ENCODE data around the gene SLC6A16. TPM values are rescaled to one million over a fixed set of nuclear protein-coding genes. Genes with fewer than 3 reads are reported as not detected.
"Not testable (repeated sequence)": the region's sequence is repeated elsewhere in the genome, so short reads cannot be mapped to it uniquely, and the experiment has no call there.

Gene SLC6A16
- total and polyA plus RNA-seq, 12 donors = 0.17 to 3.5 (median 1.1) TPM; not detected in 1

- H3K27ac ChIP-seq = no peak overlapping the region
- no peaks in the 10 kb centered on the region for H3K9me3 ChIP-seq (replicated peaks in 1 of 3)
- WGBS, 4 donors = 74 to 85% (median 78%) methylated on average over 14 of the region's 14 CpGs
- H3K27me3 ChIP-seq = no peaks in the 10 kb centered on the region
- H3K36me3 ChIP-seq (replicated peaks in 1 of 2) = no peaks in the 10 kb centered on the region
- H3K4me3 ChIP-seq = peak overlapping the region in 1 of 4 donors; percentile 41
- TF ChIP-seq CTCF (IDR thresholded peaks at IDR 0.05) (no peak), POLR2A (IDR thresholded peaks at IDR 0.05) (no peak)
- H3K4me1 ChIP-seq (replicated peaks in 1 of 2) = peaks cover 6 to 13% of the 10 kb centered on the region in 2 donors
- intact Hi-C loops (cut with DNase I) = no loop called here
- DNase-seq = peak in 2 of 7 donors; percentile 15 to 16
Measured at GRCh38 chr19:49335784-49336481, 10.9 kb upstream of the SLC6A16 start.

GRCh38 chr19:49335071-49335783 lies 10.2 kb upstream of the SLC6A16 start, which contains the start of gene CD37:
TSS of gene CD37 (plus strand) at chr19:49335406. CDS start at chr19:49335541, 135 bp downstream.
- peak in 2 of 7 donors; percentile 14 to 53 for DNase-seq
- TF ChIP-seq CTCF (IDR thresholded peaks at IDR 0.05) (no peak), POLR2A (IDR thresholded peaks at IDR 0.05) (no peak)
- no peaks in the 10 kb centered on the region for H3K36me3 ChIP-seq (replicated peaks in 1 of 2)
- 61 to 77% (median 69%) methylated on average over 13 of the region's 13 CpGs for WGBS, 4 donors
- H3K9me3 ChIP-seq (replicated peaks in 1 of 3) = no peaks in the 10 kb centered on the region
- peak within 1 kb of the TSS in 1 of 4 donors; percentile 41 for H3K4me3 ChIP-seq
- intact Hi-C loops (cut with DNase I) = no loop called here
- H3K27ac ChIP-seq = no peak within 1 kb of the TSS
- H3K27me3 ChIP-seq = no peaks in the 10 kb centered on the region
- H3K4me1 ChIP-seq (replicated peaks in 1 of 2) = peaks cover 6 to 8% of the 10 kb centered on the region in 2 donors

- Histone ChIP-seq H3K27ac (no peak overlapping the region), H3K4me1 (replicated peaks in 1 of 2) (peaks cover 0 to 4% of the 10 kb centered on the region in 2 donors), H3K4me3 (no peak overlapping the region), H3K27me3 (no peaks in the 10 kb centered on the region), H3K36me3 (replicated peaks in 1 of 2) (no peaks in the 10 kb centered on the region), H3K9me3 (replicated peaks in 1 of 3) (no peaks in the 10 kb centered on the region)
- WGBS, 4 donors = 45 to 64% (median 57%) methylated on average over 1 to 8 of the region's 8 CpGs
- intact Hi-C loops (cut with DNase I) = no loop called here
- DNase-seq = peak in 1 of 7 donors; percentile 50
- TF ChIP-seq CTCF (IDR thresholded peaks at IDR 0.05) (no peak), POLR2A (IDR thresholded peaks at IDR 0.05) (no peak)
Measured at GRCh38 chr19:49333811-49334288, 8.9 kb upstream of the SLC6A16 start.

GRCh38 chr19:49333418-49333805 lies 8.4 kb upstream of the SLC6A16 start:
- WGBS, 4 donors = 59 to 77% (median 65%) methylated on average over 3 of the region's 3 CpGs
- H3K27me3 ChIP-seq = no peaks in the 10 kb centered on the region
- H3K4me3 ChIP-seq = no peak overlapping the region
- no peak overlapping the region for H3K27ac ChIP-seq
- intact Hi-C loops (cut with DNase I) = no loop called here
- peak in 1 of 7 donors; percentile 41 for DNase-seq
- H3K36me3 ChIP-seq (replicated peaks in 1 of 2) = no peaks in the 10 kb centered on the region
- peaks cover 0 to 2% of the 10 kb centered on the region in 2 donors for H3K4me1 ChIP-seq (replicated peaks in 1 of 2)
- no peaks in the 10 kb centered on the region for H3K9me3 ChIP-seq (replicated peaks in 1 of 3)
- TF ChIP-seq POLR2A (IDR thresholded peaks at IDR 0.05) (no peak), CTCF (IDR thresholded peaks at IDR 0.05) (no peak)

GRCh38 chr19:49332691-49333417 lies 7.9 kb upstream of the SLC6A16 start:
- WGBS, 4 donors = 87 to 88% (median 87%) methylated on average over 12 to 13 of the region's 13 CpGs

More at GRCh38 chr19:49332691-49333417, 7.9 kb upstream of the SLC6A16 start:
- peak in 1 of 7 donors; percentile 17 for DNase-seq
- H3K36me3 ChIP-seq (replicated peaks in 1 of 2); intact Hi-C loops (cut with DNase I); H3K27ac ChIP-seq; H3K4me1 ChIP-seq (replicated peaks in 1 of 2); H3K27me3 ChIP-seq; H3K9me3 ChIP-seq (replicated peaks in 1 of 3); H3K4me3 ChIP-seq: not testable (repeated sequence)

Data from adrenal gland (tissue), 12 donors.